Measurements from ENCODE around the gene HTR6. TPM values are rescaled to one million over a fixed set of nuclear protein-coding genes. Genes with fewer than 3 reads are reported as not detected.

HTR6 gene
- total RNA-seq, 1 experiment from 2014 or later = 0.37 TPM

GRCh38 chr1:19650416-19651140 is 14.1 kb upstream of the HTR6 start:
- H2BK5ac ChIP-seq (ENCODE audit: insufficient read length, low read length) = no peak overlapping the region
- H3K27ac Mint-ChIP-seq = no peak overlapping the region
- H2AFZ ChIP-seq (ENCODE audit: low read length) = no peak overlapping the region
- H3K4me1 ChIP-seq (ENCODE audit: insufficient read depth, low read length) = no peaks in the 10 kb centered on the region
- no peak overlapping the region for H3K4me3 Mint-ChIP-seq
- peaks cover 14 to 19% of the 10 kb centered on the region in 2 experiments for H3K4me1 Mint-ChIP-seq
- no peak overlapping the region for H3T11ph ChIP-seq (ENCODE audit: low read length)
- H3K9ac ChIP-seq (ENCODE audit: extremely low read depth, insufficient read length, low read length) = no peak overlapping the region
- no peak overlapping the region for H4K5ac ChIP-seq (ENCODE audit: insufficient read length, low read depth, low read length)
- H3K36me3 Mint-ChIP-seq (ENCODE audit: insufficient read depth in 1 of 3, low read depth in 3 of 3) = no peaks in the 10 kb centered on the region; a peak in 1 of 7 replicates
- no peak overlapping the region for H2BK12ac ChIP-seq (ENCODE audit: insufficient read length, low read depth, low read length)
- H4K91ac ChIP-seq (ENCODE audit: insufficient read length, low read depth, low read length) = no peak overlapping the region
- DNase-seq = no peak
- H2BK15ac ChIP-seq (ENCODE audit: low read depth, low read length) = no peak overlapping the region
- H2BK20ac ChIP-seq (ENCODE audit: low read depth, low read length, poor library complexity, severe bottlenecking) = no peak overlapping the region
- H3K79me2 ChIP-seq (ENCODE audit: insufficient read depth, low read length) = no peaks in the 10 kb centered on the region
- H3K27me3 ChIP-seq (ENCODE audit: insufficient read depth, low read length) = no peaks in the 10 kb centered on the region; the same call in 1 of the 2 replicates
- H3K27me3 Mint-ChIP-seq (ENCODE audit: low read depth) = peaks cover 15% of the 10 kb centered on the region
- H3K27ac ChIP-seq (ENCODE audit: insufficient read length, low read depth, low read length) = no peak overlapping the region
- H3K18ac ChIP-seq (ENCODE audit: insufficient read length, low read depth, low read length) = no peak overlapping the region
- H3K79me1 ChIP-seq (ENCODE audit: insufficient read depth, low read depth, low read length, poor library complexity, severe bottlenecking) = no peaks in the 10 kb centered on the region
- H3K23ac ChIP-seq (ENCODE audit: insufficient read length, low read depth, low read length) = no peak overlapping the region
- H3K23me2 ChIP-seq (ENCODE audit: insufficient read length, low read depth, low read length, poor library complexity, severe bottlenecking) = peaks cover 4% of the 10 kb centered on the region
- no peak overlapping the region for H2AK5ac ChIP-seq (ENCODE audit: insufficient read length, low read length)
- no peak overlapping the region for H4K8ac ChIP-seq (replicated peaks; ENCODE audit: insufficient read length, low read depth, low read length)
- no peak overlapping the region for H3K4ac ChIP-seq (ENCODE audit: low read depth, low read length)
- no peaks in the 10 kb centered on the region for H3K9me3 ChIP-seq (ENCODE audit: control insufficient read depth, low read depth, low read length)
- no peak overlapping the region for H3K56ac ChIP-seq (ENCODE audit: insufficient read length, low read depth, low read length)
- H4K20me1 ChIP-seq (ENCODE audit: control insufficient read depth, insufficient read depth, insufficient read length) = no peaks in the 10 kb centered on the region
- no peak for TF ChIP-seq CTCF (conservative IDR thresholded peaks at IDR 0.05)
- H2BK120ac ChIP-seq (ENCODE audit: low read depth, low read length, poor library complexity, severe bottlenecking) = no peak overlapping the region
- H3K4me2 ChIP-seq (ENCODE audit: insufficient read depth, insufficient read length, low read length) = no peak overlapping the region
- no CpG with 5 or more reads among the region's 12 CpGs for WGBS (ENCODE audit: extremely low coverage, insufficient read length, low lambda C conversion rate)
- no peaks in the 10 kb centered on the region; a peak in 1 of 5 replicates for H3K9me3 Mint-ChIP-seq
- no peak overlapping the region for H3K14ac ChIP-seq (ENCODE audit: insufficient read depth, low read length)
